T-helper 2 cell treated with Interferon-gamma antibody and Interleukin-4, amounts not matched to agents 100 ng/mL and 5 ng/mL, for 36 hours (primary cell): ENCODE results near the gene SPAG17. TPM values are rescaled to one million over a fixed set of nuclear protein-coding genes. Genes with fewer than 3 reads are reported as not detected.

Source experiments
- intact Hi-C: fragments of 100-400 bp; cut with micrococcal nuclease; formaldehyde crosslinking; loops from one replicate; pipeline ENCODE4 v1.15.1; 2023
- total RNA-seq: library from RNA; stranded (reverse); gene quantifications from 2 replicates; pipeline ENCODE4 v1.2.3, GENCODE V29; 2022

Gene SPAG17
- total RNA-seq, 1 donor from 2014 or later = not detected

GRCh38 chr1:118118873-118119463 lies 66.1 kb downstream of the SPAG17 start:
- intact Hi-C loops = no loop called here

- intact Hi-C loops = no loop called here
These were observed 66.6 kb downstream of the SPAG17 start for GRCh38 chr1:118118469-118118868.

GRCh38 chr1:118117521-118117920 lies 67.5 kb downstream of the SPAG17 start:
- intact Hi-C loops = no loop called here

- intact Hi-C loops = no loop called here
These were observed 68.1 kb downstream of the SPAG17 start for GRCh38 chr1:118116909-118117308.

GRCh38 chr1:118116401-118116800 lies 68.6 kb downstream of the SPAG17 start:
- intact Hi-C loops = no loop called here

GRCh38 chr1:118115567-118116295 lies 69.3 kb downstream of the SPAG17 start:
- intact Hi-C loops = no loop called here

- intact Hi-C loops = no loop called here
These were observed 71.8 kb downstream of the SPAG17 start for GRCh38 chr1:118113261-118113660.

- intact Hi-C loops = no loop called here
These were observed 74.4 kb downstream of the SPAG17 start for GRCh38 chr1:118110580-118110979.

- intact Hi-C loops = no loop called here
These were observed 80.1 kb downstream of the SPAG17 start for GRCh38 chr1:118104951-118105350.

- intact Hi-C loops = no loop called here
These were observed 82.6 kb downstream of the SPAG17 start for GRCh38 chr1:118102445-118102844.

GRCh38 chr1:118101999-118102398 lies 83.0 kb downstream of the SPAG17 start:
- intact Hi-C loops = no loop called here

GRCh38 chr1:118101515-118101844 lies 83.5 kb downstream of the SPAG17 start:
- intact Hi-C loops = no loop called here

- intact Hi-C loops = no loop called here
These were observed 84.1 kb downstream of the SPAG17 start for GRCh38 chr1:118100686-118101514.

- intact Hi-C loops = no loop called here
These were observed 85.3 kb downstream of the SPAG17 start for GRCh38 chr1:118099686-118100085.

GRCh38 chr1:118097622-118098348 lies 87.2 kb downstream of the SPAG17 start:
- intact Hi-C loops = no loop called here

- intact Hi-C loops = no loop called here
These were observed 92.0 kb downstream of the SPAG17 start for GRCh38 chr1:118093017-118093416.

GRCh38 chr1:118090130-118090529 lies 94.9 kb downstream of the SPAG17 start:
- intact Hi-C loops = no loop called here

- intact Hi-C loops = no loop called here
These were observed 99.7 kb downstream of the SPAG17 start for GRCh38 chr1:118085365-118085764.

- intact Hi-C loops = no loop called here
These were observed 100.6 kb downstream of the SPAG17 start for GRCh38 chr1:118084400-118084799.

- intact Hi-C loops = no loop called here
These were observed 102.0 kb downstream of the SPAG17 start for GRCh38 chr1:118082984-118083383.

GRCh38 chr1:118081387-118081786 lies 103.6 kb downstream of the SPAG17 start:
- intact Hi-C loops = no loop called here
